Measurements from ENCODE around the gene TMEM131.

- TF ChIP-seq POLR2A (IDR thresholded peaks at IDR 0.05; ENCODE audit: extremely low read depth, insufficient read length), result no peak
- TF ChIP-seq CTCF (IDR thresholded peaks at IDR 0.05; ENCODE audit: low read depth, low read length), result no peak
- no peak for TF ChIP-seq MAX (IDR thresholded peaks at IDR 0.05; ENCODE audit: low read depth, low read length)
Observed at GRCh38 chr2:97911922-97912575, 83.7 kb downstream of the TMEM131 start.

Measured in NB4 (cell line).